H9 (cell line): ENCODE data around the gene OR10V1. TPM values are rescaled to one million over a fixed set of nuclear protein-coding genes. Genes with fewer than 3 reads are reported as not detected.

ENCODE experiments used
- DNase-seq: peaks from one replicate; pipeline ENCODE4 v3.0.0-alpha.2; 2017
- H2AFZ ChIP-seq: one replicate; pipeline ENCODE4 v1.6.1; 2013; ENCODE audit warnings: mild to moderate bottlenecking, low read length, control low read depth, moderate library complexity
- H2AK5ac ChIP-seq: 2 replicates; pipeline ENCODE4 v1.6.1; 2013; ENCODE audit warnings: low read length, control low read depth, mixed read lengths; ENCODE audit not compliant: insufficient read length
- H2BK120ac ChIP-seq: one replicate; pipeline ENCODE4 v1.6.1; 2013; ENCODE audit warnings: low read depth, mild to moderate bottlenecking, low read length, control low read depth, inconsistent platforms; ENCODE audit not compliant: poor library complexity, severe bottlenecking
- H2BK12ac ChIP-seq: 2 replicates; pipeline ENCODE4 v1.6.1; 2013; ENCODE audit warnings: low read length, control low read depth, mixed read lengths, low read depth; ENCODE audit not compliant: insufficient read length
- H2BK15ac ChIP-seq: 2 replicates; pipeline ENCODE4 v1.6.1; 2013; ENCODE audit warnings: low read depth, low read length, control low read depth
- H2BK20ac ChIP-seq: one replicate; pipeline ENCODE4 v1.6.1; 2013; ENCODE audit warnings: low read depth, mild to moderate bottlenecking, low read length, control low read depth, inconsistent platforms; ENCODE audit not compliant: poor library complexity, severe bottlenecking
- H2BK5ac ChIP-seq: 2 replicates; pipeline ENCODE4 v1.6.1; 2013; ENCODE audit warnings: low read length, control low read depth, mixed read lengths; ENCODE audit not compliant: insufficient read length
- H3K14ac ChIP-seq: 2 replicates; pipeline ENCODE4 v1.6.1; 2013; ENCODE audit warnings: low read length, control low read depth; ENCODE audit not compliant: insufficient read depth
- H3K18ac ChIP-seq: 2 replicates; pipeline ENCODE4 v1.6.1; 2013; ENCODE audit warnings: low read depth, mild to moderate bottlenecking, mixed read lengths, low read length, control low read depth; ENCODE audit not compliant: insufficient read length
- H3K23ac ChIP-seq: 2 replicates; pipeline ENCODE4 v1.6.1; 2013; ENCODE audit warnings: low read length, control low read depth, mixed read lengths, low read depth; ENCODE audit not compliant: insufficient read length
- H3K23me2 ChIP-seq: 2 replicates; pipeline ENCODE4 v1.6.1; 2013; ENCODE audit warnings: low read depth, mild to moderate bottlenecking, mixed read lengths, low read length, control low read depth; ENCODE audit not compliant: insufficient read length, poor library complexity, severe bottlenecking
- H3K27ac ChIP-seq: 2 replicates; pipeline ENCODE4 v1.5.1; 2013; ENCODE audit warnings: low read length, control low read depth, mixed read lengths, low read depth; ENCODE audit not compliant: insufficient read length
- H3K27me3 ChIP-seq: 2 replicates; pipeline ENCODE4 v1.6.1; 2013; ENCODE audit warnings: low read length, control low read depth, inconsistent platforms; ENCODE audit not compliant: insufficient read depth
- H3K4ac ChIP-seq: 2 replicates; pipeline ENCODE4 v1.6.1; 2013; ENCODE audit warnings: low read depth, mild to moderate bottlenecking, control low read depth, inconsistent platforms, low read length, moderate library complexity
- H3K4me1 ChIP-seq: 2 replicates; pipeline ENCODE4 v1.6.1; 2013; ENCODE audit warnings: low read length, control low read depth, inconsistent platforms; ENCODE audit not compliant: insufficient read depth
- H3K4me2 ChIP-seq: 2 replicates; pipeline ENCODE4 v1.6.1; 2013; ENCODE audit warnings: low read length, control low read depth, mixed read lengths; ENCODE audit not compliant: insufficient read length, insufficient read depth
- H3K56ac ChIP-seq: 2 replicates; pipeline ENCODE4 v1.6.1; 2013; ENCODE audit warnings: low read depth, mild to moderate bottlenecking, mixed read lengths, low read length, control low read depth; ENCODE audit not compliant: insufficient read length
- H3K79me1 ChIP-seq: 2 replicates; pipeline ENCODE4 v1.6.1; 2013; ENCODE audit warnings: low read depth, mild to moderate bottlenecking, moderate library complexity, low read length, control low read depth, inconsistent platforms; ENCODE audit not compliant: insufficient read depth, poor library complexity, severe bottlenecking
- H3K79me2 ChIP-seq: 2 replicates; pipeline ENCODE4 v1.6.1; 2013; ENCODE audit warnings: low read length, control low read depth, inconsistent platforms; ENCODE audit not compliant: insufficient read depth
- H3K9ac ChIP-seq: 2 replicates; pipeline ENCODE4 v1.6.1; 2013; ENCODE audit warnings: low read length, control low read depth, mixed read lengths; ENCODE audit not compliant: insufficient read length; ENCODE audit errors: extremely low read depth
- H3K9me3 ChIP-seq: one replicate; pipeline ENCODE4 v1.6.1; 2013; ENCODE audit warnings: low read depth, low read length, inconsistent platforms; ENCODE audit not compliant: control insufficient read depth
- H3T11ph ChIP-seq: one replicate; pipeline ENCODE4 v1.6.1; 2013; ENCODE audit warnings: mild to moderate bottlenecking, low read length, control low read depth, inconsistent platforms
- H4K20me1 ChIP-seq: one replicate; pipeline ENCODE4 v1.6.1; 2013; ENCODE audit not compliant: control insufficient read depth, insufficient read length, insufficient read depth
- H4K5ac ChIP-seq: 2 replicates; pipeline ENCODE4 v1.6.1; 2013; ENCODE audit warnings: low read depth, mild to moderate bottlenecking, mixed read lengths, low read length, control low read depth; ENCODE audit not compliant: insufficient read length
- H4K8ac ChIP-seq: replicated peaks from 2 replicates; pipeline ENCODE4 v1.6.1; 2013; ENCODE audit warnings: low read length, control low read depth, mixed read lengths, low read depth; ENCODE audit not compliant: insufficient read length
- H4K91ac ChIP-seq: 2 replicates; pipeline ENCODE4 v1.6.1; 2013; ENCODE audit warnings: low read depth, mild to moderate bottlenecking, moderate library complexity, mixed read lengths, low read length, control low read depth; ENCODE audit not compliant: insufficient read length
- H3K27ac Mint-ChIP-seq, 3 experiments: 2 replicates in 2 of 3; 3 replicates in 1 of 3; pipeline ENCODE4 v1.8.0; 2020 to 2021; ENCODE audit warnings: mixed read lengths in 3 of 3, mild to moderate bottlenecking in 1 of 3, moderate library complexity in 1 of 3
- H3K27me3 Mint-ChIP-seq: 2 replicates; pipeline ENCODE4 v1.8.0; 2021; ENCODE audit warnings: low read depth, mild to moderate bottlenecking, moderate library complexity, mixed read lengths
- H3K36me3 Mint-ChIP-seq, 3 experiments: 2 replicates in 2 of 3; 3 replicates in 1 of 3; pipeline ENCODE4 v1.8.0; 2020 to 2021; ENCODE audit warnings: low read depth in 3 of 3, mixed read lengths in 3 of 3; ENCODE audit not compliant: insufficient read depth in 1 of 3
- H3K4me1 Mint-ChIP-seq, 2 experiments: 2 replicates each; pipeline ENCODE4 v1.8.0; 2020; ENCODE audit warnings: mixed read lengths in 2 of 2
- H3K4me3 Mint-ChIP-seq, 2 experiments: 2 replicates in 1 of 2; 3 replicates in 1 of 2; pipeline ENCODE4 v1.8.0; 2020 to 2021; ENCODE audit warnings: mild to moderate bottlenecking in 2 of 2, mixed read lengths in 2 of 2, moderate library complexity in 1 of 2
- H3K9me3 Mint-ChIP-seq, 2 experiments: 2 replicates in 1 of 2; 3 replicates in 1 of 2; pipeline ENCODE4 v1.8.0; 2020; ENCODE audit warnings: mild to moderate bottlenecking in 2 of 2, mixed read lengths in 2 of 2, moderate library complexity in 1 of 2
- CTCF ChIP-seq: fragments of 200-600 bp; sonication (generic); conservative IDR thresholded peaks from 3 replicates; pipeline ENCODE4 v1.8.0; 2021; ENCODE audit warnings: antibody characterized with exemption, mild to moderate bottlenecking
- WGBS: extraction: QIAGEN DNeasy Blood & Tissue Kit; methylation state at CpG from one replicate; pipeline ENCODE4 v1.1.7; 2013; ENCODE audit warnings: missing lambda C conversion rate, low lambda C conversion rate, mixed read lengths; ENCODE audit not compliant: insufficient read length; ENCODE audit errors: extremely low coverage; 5-methylcytosine and 5-hydroxymethylcytosine counted together
- total RNA-seq: library from RNA; stranded (reverse); gene quantifications from 2 replicates; pipeline ENCODE4 v1.2.1, GENCODE V29; 2021

Gene OR10V1
- total RNA-seq, 1 experiment from 2014 or later: not detected

- no peaks in the 10 kb centered on the region for H3K79me1 ChIP-seq
Measured at GRCh38 chr11:59671471-59671870, 42.2 kb downstream of the OR10V1 start.

More at GRCh38 chr11:59671471-59671870, 42.2 kb downstream of the OR10V1 start:
- Histone ChIP-seq H3K79me2 (peaks cover 2% of the 10 kb centered on the region; the same call in 1 of the 2 replicates), H3K9ac (no peak overlapping the region), H3K23ac (no peak overlapping the region), H3K56ac (no peak overlapping the region), H3K9me3 (no peaks in the 10 kb centered on the region), H2BK20ac (no peak overlapping the region), H4K20me1 (no peaks in the 10 kb centered on the region), H2BK15ac (no peak overlapping the region), H2BK5ac (no peak overlapping the region), H2BK12ac (no peak overlapping the region), H4K8ac (no peak overlapping the region), H3K4ac (no peak overlapping the region), H2AFZ (no peak overlapping the region), H3K14ac (no peak overlapping the region), H4K91ac (no peak overlapping the region), H2AK5ac (no peak overlapping the region), H4K5ac (no peak overlapping the region), H3K4me1 (peaks cover 3% of the 10 kb centered on the region; the same call in 1 of the 2 replicates), H3K27me3 (no peaks in the 10 kb centered on the region), H3T11ph (no peak overlapping the region), H3K18ac (no peak overlapping the region), H3K4me2 (no peak overlapping the region), H3K23me2 (peaks cover 10% of the 10 kb centered on the region), H2BK120ac (no peak overlapping the region), H3K27ac (no peak overlapping the region)
- peaks cover 5 to 9% (median 9%) of the 10 kb centered on the region in 3 experiments; a peak in 5 of 7 replicates for H3K36me3 Mint-ChIP-seq
- H3K4me1 Mint-ChIP-seq: peaks cover 17 to 18% of the 10 kb centered on the region in 2 experiments
- TF ChIP-seq CTCF: no peak
- H3K9me3 Mint-ChIP-seq: no peaks in the 10 kb centered on the region; a peak in 2 of 5 replicates
- H3K27ac Mint-ChIP-seq: no peak overlapping the region
- WGBS: no CpG with 5 or more reads among the region's 11 CpGs
- no peak for DNase-seq
- H3K27me3 Mint-ChIP-seq: no peaks in the 10 kb centered on the region; the same call in 1 of the 2 replicates
- H3K4me3 Mint-ChIP-seq: peak overlapping the region in 1 of 2 experiments; percentile 11; a peak in 1 of 5 replicates
